SU-DHL-6 (cell line): ENCODE measurements around the gene NDUFB1.

Experiments
- H2AFZ ChIP-seq: fragments of 200-600 bp; sonication (generic); 2 replicates; pipeline ENCODE4 v1.6.1; 2014; ENCODE audit warnings: low read depth, mild to moderate bottlenecking, moderate library complexity, mixed read lengths, antibody characterized with exemption, low read length; ENCODE audit not compliant: severe bottlenecking
- H3F3A ChIP-seq: fragments of 200-600 bp; shearing (Covaris generic); 2 replicates; pipeline ENCODE4 v1.6.0; 2016; ENCODE audit warnings: antibody characterized with exemption, mild to moderate bottlenecking; ENCODE audit not compliant: insufficient read depth
- H3K27ac ChIP-seq: fragments of 200-600 bp; sonication (generic); 2 replicates; pipeline ENCODE4 v1.5.1; 2016; ENCODE audit warnings: low read depth, mild to moderate bottlenecking, low read length, moderate library complexity, mixed read lengths
- H3K27me3 ChIP-seq: fragments of 200-600 bp; sonication (generic), shearing (Covaris generic); 2 replicates; pipeline ENCODE4 v1.6.0; 2014; ENCODE audit warnings: mild to moderate bottlenecking, low read length
- H3K36me3 ChIP-seq: fragments of 200-600 bp; sonication (generic); 2 replicates; pipeline ENCODE4 v1.6.1; 2014; ENCODE audit warnings: mild to moderate bottlenecking, low read length, mixed read lengths
- H3K4me2 ChIP-seq: fragments of 300-600, 200-600 bp; shearing (Covaris generic), sonication (generic); 2 replicates; pipeline ENCODE4 v1.6.0; 2014; ENCODE audit warnings: low read length, low read depth, mild to moderate bottlenecking; ENCODE audit not compliant: poor library complexity, severe bottlenecking
- H3K4me3 ChIP-seq: fragments of 200-600 bp; sonication (generic); 2 replicates; pipeline ENCODE4 v1.5.1; 2014; ENCODE audit warnings: antibody characterized with exemption, low read length, mild to moderate bottlenecking, mixed read lengths; ENCODE audit not compliant: insufficient read depth, poor library complexity, severe bottlenecking
- H3K79me2 ChIP-seq: fragments of 200-600 bp; sonication (generic); 2 replicates; pipeline ENCODE4 v1.6.1; 2014; ENCODE audit warnings: mild to moderate bottlenecking, low read length, moderate library complexity; ENCODE audit not compliant: insufficient read depth
- H3K9ac ChIP-seq: fragments of 200-600 bp; sonication (generic); 2 replicates; pipeline ENCODE4 v1.7.0; 2014; ENCODE audit warnings: mild to moderate bottlenecking, low read length
- H3K9me2 ChIP-seq: fragments of 200-600 bp; sonication (generic); replicated peaks from 2 replicates; pipeline ENCODE4 v1.6.1; 2014; ENCODE audit warnings: low read length; ENCODE audit not compliant: insufficient read depth
- H3K9me3 ChIP-seq: fragments of 200-600 bp; sonication (generic); 2 replicates; pipeline ENCODE4 v1.6.1; 2014; ENCODE audit warnings: low read length, mixed read lengths; ENCODE audit not compliant: insufficient read depth
- H4K20me1 ChIP-seq: fragments of 200-600 bp; sonication (generic); 2 replicates; pipeline ENCODE4 v1.6.1; 2014; ENCODE audit warnings: low read depth, mild to moderate bottlenecking, antibody characterized with exemption, low read length, moderate library complexity, mixed read lengths
- CTCF ChIP-seq: fragments of 200-600 bp; sonication (generic); IDR thresholded peaks from one replicate; pipeline ENCODE4 v1.5.1; 2017; ENCODE audit warnings: antibody characterized with exemption, mild to moderate bottlenecking, low read length, moderate library complexity; ENCODE audit not compliant: insufficient read depth, poor library complexity, severe bottlenecking
- EZH2phosphoT487 ChIP-seq: fragments of 200-600 bp; sonication (generic), shearing (Covaris generic); conservative IDR thresholded peaks from 2 replicates; pipeline ENCODE4 v1.6.1; 2018; ENCODE audit warnings: mild to moderate bottlenecking, antibody characterized with exemption, low read length, moderate library complexity, mixed read lengths

NDUFB1 gene

DNA sequence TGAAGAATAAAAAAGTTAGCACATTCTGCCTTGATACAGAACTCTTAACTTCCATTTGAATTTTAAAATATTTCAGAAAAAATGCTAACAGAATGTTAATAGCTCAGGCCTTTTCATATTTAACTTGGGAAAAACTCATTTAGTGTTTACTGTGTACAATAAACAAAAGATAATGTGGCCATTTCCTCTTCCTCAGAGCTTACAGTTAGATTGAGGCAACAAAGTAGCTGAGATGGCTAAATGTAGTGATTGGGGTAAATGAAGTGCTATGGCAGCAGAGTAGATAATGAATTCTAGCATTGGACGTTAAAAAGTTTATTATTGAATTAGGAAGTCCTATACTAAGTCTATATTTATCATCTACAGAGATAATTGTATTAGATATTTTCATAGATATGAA, 12.9 kb upstream of the NDUFB1 start:
- Histone ChIP-seq H3K4me2 (no peak overlapping the region), H3K27ac (no peak overlapping the region), H3K79me2 (no peaks in the 10 kb centered on the region), H2AFZ (no peak overlapping the region), H3K9me2 (no peaks in the 10 kb centered on the region), H4K20me1 (no peaks in the 10 kb centered on the region), H3K27me3 (no peaks in the 10 kb centered on the region), H3K9ac (no peak overlapping the region), H3K4me3 (no peak overlapping the region), H3F3A (peaks cover 12% of the 10 kb centered on the region; the same call in 1 of the 2 replicates), H3K36me3 (peaks cover 54% of the 10 kb centered on the region; the same call in 1 of the 2 replicates), H3K9me3 (no peaks in the 10 kb centered on the region)
- TF ChIP-seq CTCF (no peak), EZH2phosphoT487 (no peak)

DNA sequence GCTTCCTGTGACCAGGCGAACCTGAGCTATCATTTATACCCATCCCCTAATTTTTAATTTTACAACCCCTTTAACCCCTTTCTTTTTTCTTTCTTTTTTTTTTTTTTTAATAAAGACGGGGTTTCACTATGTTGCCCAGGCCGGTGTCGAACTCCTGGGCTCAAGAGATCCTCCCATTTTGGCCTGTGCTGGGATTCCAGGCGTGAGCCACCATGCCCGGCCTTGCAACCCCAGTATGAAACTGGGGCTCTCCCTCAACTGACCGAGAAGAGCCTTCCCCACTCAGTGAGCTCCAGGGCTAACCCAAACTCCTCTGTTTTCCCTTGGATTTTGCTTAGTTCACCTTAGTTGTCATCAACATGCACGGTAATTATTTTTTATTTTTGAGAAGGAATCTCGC, 1.3 kb upstream of the NDUFB1 start:
- H2AFZ ChIP-seq = peak overlapping the region; percentile 92
- no peaks in the 10 kb centered on the region for H3K9me2 ChIP-seq
- 0 out of 2 replicates have a peak, but pooled peaks cover 5% of the 10 kb centered on the region for H3F3A ChIP-seq
- H3K27ac ChIP-seq = peak overlapping the region; percentile 70
- H3K4me2 ChIP-seq = peak overlapping the region; percentile 66
- no peak for TF ChIP-seq CTCF
- TF ChIP-seq EZH2phosphoT487 = no peak
- no peaks in the 10 kb centered on the region for H4K20me1 ChIP-seq
- H3K9ac ChIP-seq = peak overlapping the region; percentile 99
- peak overlapping the region; percentile 71 for H3K4me3 ChIP-seq
- H3K9me3 ChIP-seq = no peaks in the 10 kb centered on the region
- H3K36me3 ChIP-seq = peaks cover 22% of the 10 kb centered on the region; the same call in 1 of the 2 replicates
- no peaks in the 10 kb centered on the region for H3K27me3 ChIP-seq
- H3K79me2 ChIP-seq = peaks cover 59% of the 10 kb centered on the region

GRCh38 chr14:92122351-92122677, 808 bp upstream of the NDUFB1 start:
- H3K4me3 ChIP-seq = peak overlapping the region; percentile 71
- H3F3A ChIP-seq = 0 out of 2 replicates have a peak, but pooled peaks cover 5% of the 10 kb centered on the region
- H3K27me3 ChIP-seq = no peaks in the 10 kb centered on the region
- no peaks in the 10 kb centered on the region for H4K20me1 ChIP-seq
- H3K79me2 ChIP-seq = peaks cover 59% of the 10 kb centered on the region
- TF ChIP-seq EZH2phosphoT487 (no peak), CTCF (no peak)
- H3K36me3 ChIP-seq = peaks cover 21% of the 10 kb centered on the region; the same call in 1 of the 2 replicates
- peak overlapping the region; percentile 70 for H3K27ac ChIP-seq
- peak overlapping the region; percentile 92 for H2AFZ ChIP-seq
- peak overlapping the region; percentile 66 for H3K4me2 ChIP-seq
- peak overlapping the region; percentile 99 for H3K9ac ChIP-seq
- H3K9me2 ChIP-seq = no peaks in the 10 kb centered on the region
- no peaks in the 10 kb centered on the region for H3K9me3 ChIP-seq
